DND-41 (cell line): Measurements from ENCODE around the gene TRAPPC2L.

Source experiments
- CTCF ChIP-seq: IDR thresholded peaks from 2 replicates; pipeline ENCODE4 v1.5.1; 2012; ENCODE audit warnings: borderline replicate concordance, low read length, moderate library complexity, mild to moderate bottlenecking; ENCODE audit not compliant: poor library complexity, severe bottlenecking; ENCODE audit errors: extremely low read depth
- EZH2 ChIP-seq: IDR thresholded peaks from 3 replicates; pipeline ENCODE4 v1.6.1; 2012; ENCODE audit warnings: borderline replicate concordance, low read depth, mild to moderate bottlenecking, moderate library complexity, low read length, inconsistent platforms; ENCODE audit not compliant: severe bottlenecking

GRCh38 chr16:88906535-88907105 is 49.7 kb downstream of the TRAPPC2L start:
- TF ChIP-seq CTCF (no peak), EZH2 (no peak)
